Measurements from ENCODE around the gene VMAC.

GRCh38 chr19:5955636-5955935 is 50.9 kb downstream of the VMAC start:
- TF ChIP-seq CTCF (IDR thresholded peaks at IDR 0.05; ENCODE audit: low read depth, low read length) (no peak), EZH2phosphoT487 (IDR thresholded peaks at IDR 0.05; ENCODE audit: low read depth) (no peak)

All from OCI-LY3 (cell line).